Measurements from ENCODE around the gene SMIM34.
"Not testable (repeated sequence)": the region's sequence is repeated elsewhere in the genome, so short reads cannot be mapped to it uniquely, and the experiment has no call there.

The SMIM34 gene, protein sequence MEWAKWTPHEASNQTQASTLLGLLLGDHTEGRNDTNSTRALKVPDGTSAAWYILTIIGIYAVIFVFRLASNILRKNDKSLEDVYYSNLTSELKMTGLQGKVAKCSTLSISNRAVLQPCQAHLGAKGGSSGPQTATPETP

DNA sequence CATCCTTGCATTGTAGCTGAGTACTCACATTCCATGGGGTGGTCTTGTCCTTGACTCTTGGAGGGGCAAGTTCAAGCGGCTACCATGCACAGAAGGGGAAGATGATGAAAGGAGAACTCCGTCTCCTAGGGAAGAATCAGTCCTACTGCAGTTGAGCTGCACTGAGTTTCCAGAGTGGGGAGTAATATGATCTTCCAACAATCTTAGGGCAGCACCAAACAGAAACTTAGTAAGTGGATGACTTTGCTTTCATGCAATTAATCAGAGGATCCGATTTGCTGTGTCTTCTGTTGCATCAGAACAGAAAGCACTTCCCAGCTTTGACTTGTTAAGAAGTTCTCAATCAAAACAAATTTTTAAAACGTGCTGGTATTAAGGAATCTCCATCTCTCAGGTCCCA is at the start of gene SMIM34:
Gene SMIM34, minus strand, starts transcription at position 147 of the 400 bp plus-strand sequence. Its CDS starts 112 bp downstream, at position 35.
- not testable (repeated sequence) for DNase-seq (ENCODE audit: low read depth in 2 of 2)

DNA sequence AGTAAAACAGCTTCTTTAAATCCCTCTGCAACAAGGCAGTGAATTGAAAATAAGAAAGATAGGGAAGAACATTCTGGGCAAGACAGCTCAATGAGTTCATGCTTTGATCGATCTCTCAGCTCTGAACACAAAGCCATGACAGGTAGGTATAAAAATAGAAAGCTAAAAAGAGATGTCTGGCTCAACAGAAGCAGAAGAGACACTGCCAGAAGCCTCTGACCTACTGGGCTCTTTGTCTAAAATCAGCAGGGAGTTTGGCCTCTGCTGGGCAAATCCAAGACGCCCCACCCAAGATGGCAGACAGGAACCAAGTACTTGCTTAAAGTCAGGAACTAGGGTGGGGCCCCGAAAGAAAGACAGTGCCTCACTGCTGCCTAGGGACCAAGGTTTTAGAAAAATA is 43.6 kb upstream of the SMIM34 start:
- not testable (repeated sequence) for DNase-seq (ENCODE audit: low read depth in 2 of 2)

DNA sequence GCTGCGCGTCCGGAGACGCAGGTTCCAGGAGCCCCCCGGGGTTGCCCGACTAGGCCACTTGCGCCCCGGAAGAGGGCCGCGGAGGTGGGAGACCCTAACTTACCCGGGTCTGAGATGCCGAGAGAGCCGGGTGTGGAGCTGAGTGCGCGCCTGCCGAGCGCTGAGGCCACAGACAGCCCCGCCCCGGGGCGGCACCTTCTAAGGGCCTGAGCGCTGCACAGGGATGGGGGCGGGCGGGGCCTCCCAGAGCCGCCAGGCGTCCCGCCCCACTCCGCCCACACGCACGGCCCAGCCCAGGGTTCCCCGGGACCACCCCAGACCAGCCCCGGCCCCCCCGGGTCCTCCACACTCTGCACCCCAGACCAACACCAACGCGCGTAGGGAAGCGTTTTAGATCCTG is 35.7 kb upstream of the SMIM34 start:
- not testable (repeated sequence) for DNase-seq (ENCODE audit: low read depth in 2 of 2)

DNA sequence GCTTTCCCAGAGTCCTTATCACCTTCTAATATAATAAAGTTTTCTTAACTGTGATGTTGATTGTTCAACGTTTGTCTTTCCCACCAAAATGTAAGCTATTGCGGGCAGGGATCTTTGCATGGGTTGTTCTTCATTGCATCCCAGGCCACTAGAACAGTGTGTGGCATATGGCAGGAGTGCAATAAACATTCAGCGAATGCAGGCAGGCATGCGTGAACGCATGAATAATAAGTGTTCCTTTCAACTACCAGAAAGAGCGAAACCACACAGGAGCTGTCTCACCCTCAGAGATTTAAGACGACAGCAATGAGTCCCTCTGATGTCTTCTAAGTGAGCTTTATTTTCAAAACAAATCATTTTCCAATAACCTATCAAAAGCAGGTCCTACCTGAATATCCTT is 34.5 kb upstream of the SMIM34 start:
- DNase-seq (ENCODE audit: low read depth in 2 of 2): not testable (repeated sequence)

DNA sequence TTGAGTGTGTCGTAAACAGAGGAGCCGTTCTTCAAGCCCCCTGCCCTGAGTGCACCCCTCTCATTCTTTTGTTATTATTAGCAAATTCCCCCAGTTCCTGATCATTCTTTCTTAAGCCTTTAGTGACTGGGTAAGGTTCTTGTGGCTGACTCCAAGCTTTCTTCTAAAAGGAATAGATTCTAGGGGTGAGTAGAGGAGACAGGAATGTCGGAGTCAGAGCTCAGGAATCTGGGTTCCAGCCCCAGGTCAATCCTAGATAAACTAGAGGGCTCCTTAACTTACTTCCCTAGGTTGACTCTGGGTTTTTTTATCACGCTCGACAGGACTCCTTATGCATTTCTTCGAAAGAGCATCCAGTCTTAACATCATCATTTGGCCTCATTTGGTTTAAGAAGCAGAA is 32.4 kb upstream of the SMIM34 start:
- DNase-seq (ENCODE audit: low read depth in 2 of 2): not testable (repeated sequence)

DNA sequence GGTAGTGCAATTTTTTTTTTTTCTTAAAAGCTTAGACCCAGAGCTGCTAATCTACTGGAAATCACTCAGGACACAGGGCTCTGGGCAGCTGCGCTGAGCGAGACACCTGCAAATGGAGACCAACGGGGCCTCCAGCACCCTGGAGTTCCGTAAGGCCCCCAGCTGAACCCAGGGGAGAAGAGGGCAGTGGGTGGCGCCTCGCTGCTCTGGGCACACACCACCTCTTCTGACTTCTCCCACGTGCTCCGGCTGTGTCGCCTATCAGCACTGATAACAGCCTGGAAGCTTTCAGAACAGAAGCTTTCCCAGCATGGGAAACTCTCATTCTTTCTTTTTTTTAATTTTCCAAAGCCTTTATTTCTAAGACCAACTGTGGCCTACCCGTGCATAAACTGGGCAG is 31.9 kb upstream of the SMIM34 start:
- not testable (repeated sequence) for DNase-seq (ENCODE audit: low read depth in 2 of 2)

DNA sequence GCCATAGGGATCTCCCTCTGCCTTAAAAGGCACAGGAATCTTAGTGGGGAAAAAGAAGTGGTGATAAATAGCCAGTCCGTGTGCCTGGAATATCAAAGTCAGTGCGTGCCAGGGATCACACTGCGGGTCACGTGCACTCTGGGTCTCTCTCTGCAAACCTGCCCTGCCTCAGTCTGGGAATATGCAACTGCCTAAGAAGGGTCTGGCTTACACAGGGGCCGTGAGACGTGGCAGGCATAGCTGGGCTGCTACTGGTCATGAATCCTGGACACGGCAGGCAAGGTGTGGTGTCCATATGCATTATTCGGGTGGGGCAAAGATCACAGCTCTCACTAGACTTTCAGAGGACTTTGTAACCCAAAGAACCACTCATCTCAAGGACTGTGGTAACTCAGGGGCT is 23.3 kb upstream of the SMIM34 start:
- DNase-seq (ENCODE audit: low read depth in 2 of 2): not testable (repeated sequence)

DNA sequence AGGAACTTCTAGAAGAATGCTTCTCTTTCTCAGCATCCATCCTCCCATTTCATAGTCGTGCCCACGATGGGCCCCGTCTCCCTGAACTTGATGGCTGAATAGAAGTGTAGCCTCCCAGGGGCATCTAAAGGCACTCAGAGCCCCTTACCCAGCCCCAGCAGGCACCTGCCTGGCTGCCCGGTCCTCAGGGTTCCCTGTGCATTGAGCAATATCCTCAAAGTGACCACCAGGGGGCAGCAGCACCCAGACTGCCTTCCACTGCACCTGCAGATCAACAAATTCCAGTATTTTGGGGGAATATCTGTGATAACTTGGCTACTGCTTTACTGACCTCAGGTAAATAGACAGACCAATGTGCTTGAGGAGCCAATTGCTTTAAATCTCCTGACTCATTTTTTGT is 19.7 kb upstream of the SMIM34 start:
- not testable (repeated sequence) for DNase-seq (ENCODE audit: low read depth in 2 of 2)

DNA sequence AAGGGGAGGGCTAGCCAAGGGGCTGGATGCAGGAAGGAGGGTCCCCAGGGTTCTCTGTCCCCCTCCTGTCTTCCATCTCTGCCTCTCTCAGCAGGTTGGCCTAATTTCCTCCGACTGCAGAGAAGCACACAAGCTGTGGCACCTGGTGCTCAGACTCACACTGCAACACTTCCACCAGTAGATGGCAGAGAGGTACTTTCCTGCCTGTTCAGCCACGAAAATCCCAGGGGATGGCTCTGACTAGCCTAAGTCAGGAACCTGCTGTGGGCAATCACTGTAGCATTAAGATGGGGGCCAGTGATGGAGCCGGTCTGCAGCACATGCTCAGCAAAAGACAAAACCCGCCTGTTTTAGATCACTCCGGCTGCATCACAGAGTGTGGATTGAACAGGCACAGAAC is 6.0 kb upstream of the SMIM34 start:
- DNase-seq (ENCODE audit: low read depth in 2 of 2): not testable (repeated sequence)

DNA sequence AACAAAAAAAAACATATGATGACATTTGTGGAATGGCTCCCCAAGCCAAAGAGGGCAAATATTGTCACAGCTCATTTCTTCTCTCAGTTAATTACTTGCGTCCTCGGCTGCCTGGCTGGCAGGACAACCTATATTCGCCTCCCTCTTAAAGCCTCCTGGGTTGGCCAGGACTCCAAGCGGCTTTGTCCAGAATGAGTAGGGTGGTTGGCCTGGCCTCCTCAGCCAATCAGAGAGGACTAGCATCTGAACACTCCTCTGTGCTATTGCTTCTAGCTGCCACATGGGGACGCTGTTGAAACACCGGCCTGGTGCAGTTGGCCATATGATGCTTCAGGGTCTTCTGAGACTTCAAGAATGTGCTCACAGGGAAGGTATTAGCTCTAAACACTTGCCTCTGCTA is 4.7 kb upstream of the SMIM34 start:
- DNase-seq (ENCODE audit: low read depth in 2 of 2): not testable (repeated sequence)

DNA sequence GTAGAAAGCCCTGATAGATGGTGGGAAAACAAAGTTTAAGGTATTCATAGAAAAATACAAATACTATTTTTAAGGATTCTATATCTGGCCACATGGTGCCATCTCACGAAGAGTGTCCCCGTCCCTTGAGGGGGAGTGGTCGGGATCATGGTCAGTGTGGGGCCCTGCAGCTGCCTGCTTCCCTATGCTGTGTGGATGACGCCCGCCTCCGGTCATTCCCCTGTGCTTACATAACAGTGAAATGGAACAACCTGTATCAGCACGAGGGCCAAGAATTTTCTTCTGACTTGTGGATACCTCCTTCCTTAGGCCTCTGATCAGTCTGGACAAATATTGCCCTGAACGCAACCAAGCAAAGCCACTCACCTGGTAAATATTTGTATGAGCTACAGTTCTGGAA is 3.6 kb upstream of the SMIM34 start:
- not testable (repeated sequence) for DNase-seq (ENCODE audit: low read depth in 2 of 2)

DNA sequence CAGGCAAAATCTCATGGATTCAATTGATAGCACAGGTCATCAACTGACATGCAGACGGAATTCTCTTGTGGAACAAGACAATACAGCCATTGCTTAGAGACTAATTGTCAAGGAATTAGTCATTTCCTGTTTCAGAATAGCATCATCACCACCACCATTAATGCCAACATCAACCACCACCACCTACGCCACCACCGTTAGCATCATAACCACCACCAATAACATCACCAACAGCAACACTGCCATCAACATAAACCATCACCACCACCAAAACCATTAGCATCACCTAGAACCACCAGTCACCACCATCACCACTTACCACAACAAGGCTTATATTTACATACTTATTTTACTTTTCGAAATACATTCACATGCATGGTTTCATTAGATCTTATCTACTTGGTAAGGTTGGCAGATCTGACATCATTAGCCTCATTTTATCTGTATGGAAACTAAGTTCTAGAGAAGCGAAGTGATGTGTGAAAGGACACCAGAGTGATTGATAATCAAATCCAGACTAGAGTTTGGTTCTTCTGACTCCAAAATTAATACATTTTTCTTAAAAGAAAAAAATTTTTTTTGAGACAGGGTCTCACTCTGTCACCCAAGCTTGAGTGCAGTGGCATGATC is 6.2 kb downstream of the SMIM34 start:
- DNase-seq (ENCODE audit: low read depth in 2 of 2): not testable (repeated sequence)

DNA sequence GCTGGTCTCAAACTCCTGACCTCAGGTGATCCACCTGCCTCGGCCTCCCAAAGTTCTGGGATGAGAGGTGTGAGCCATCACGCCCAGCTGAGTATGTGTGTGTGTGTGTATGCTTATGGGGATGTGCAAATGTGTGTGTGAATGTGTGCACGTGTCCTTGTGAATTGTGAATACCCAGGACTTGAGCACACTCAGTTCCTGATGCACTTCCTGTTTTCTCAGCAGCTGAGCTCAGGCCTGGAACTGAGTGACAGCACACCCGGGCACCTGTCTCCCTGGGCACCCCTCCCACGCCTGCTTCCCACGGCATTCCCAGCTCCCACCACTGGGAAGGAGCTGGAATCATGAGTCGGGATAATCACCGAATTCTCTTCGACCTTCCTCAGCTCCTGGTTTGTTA is 16.5 kb downstream of the SMIM34 start:
- not testable (repeated sequence) for DNase-seq (ENCODE audit: low read depth in 2 of 2)

DNA sequence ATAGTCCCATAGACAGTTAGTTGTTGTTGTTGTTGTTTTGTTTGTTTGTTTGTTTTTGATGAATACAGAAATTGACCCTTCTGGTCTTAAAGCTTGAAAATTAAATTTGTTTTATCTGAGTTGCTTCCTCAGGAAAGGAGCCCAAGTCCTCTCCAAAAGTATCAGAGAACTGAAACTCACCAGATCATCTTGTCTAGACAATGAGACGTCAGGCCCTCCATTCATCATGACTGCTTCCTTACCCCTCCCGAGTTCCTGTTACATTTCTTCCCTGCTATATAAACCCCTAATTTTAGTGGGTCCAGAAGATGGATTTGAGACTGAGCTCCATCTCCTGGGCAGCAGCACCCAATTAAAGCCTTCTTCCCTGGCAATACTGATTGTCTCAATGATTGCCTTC is 17.1 kb downstream of the SMIM34 start:
- DNase-seq (ENCODE audit: low read depth in 2 of 2): not testable (repeated sequence)

DNA sequence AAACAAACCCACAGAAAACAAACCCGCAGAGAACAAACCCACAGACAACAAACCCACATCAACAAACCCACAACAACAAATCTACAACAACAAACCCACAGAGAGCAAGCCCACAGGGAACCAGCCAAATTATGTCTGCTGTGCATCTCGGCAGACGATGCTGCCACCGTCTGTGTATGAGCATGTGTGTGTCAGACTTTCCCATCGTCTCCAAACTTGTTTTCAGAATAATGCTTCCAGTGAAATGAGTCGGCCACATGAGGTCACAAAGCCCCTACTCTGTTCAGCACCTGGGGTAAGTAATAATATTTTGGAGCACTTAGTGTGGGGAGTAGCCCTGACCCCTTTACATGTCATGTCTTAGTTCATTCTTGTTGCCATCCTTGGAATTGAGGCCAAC is 17.6 kb downstream of the SMIM34 start:
- not testable (repeated sequence) for DNase-seq (ENCODE audit: low read depth in 2 of 2)

DNA sequence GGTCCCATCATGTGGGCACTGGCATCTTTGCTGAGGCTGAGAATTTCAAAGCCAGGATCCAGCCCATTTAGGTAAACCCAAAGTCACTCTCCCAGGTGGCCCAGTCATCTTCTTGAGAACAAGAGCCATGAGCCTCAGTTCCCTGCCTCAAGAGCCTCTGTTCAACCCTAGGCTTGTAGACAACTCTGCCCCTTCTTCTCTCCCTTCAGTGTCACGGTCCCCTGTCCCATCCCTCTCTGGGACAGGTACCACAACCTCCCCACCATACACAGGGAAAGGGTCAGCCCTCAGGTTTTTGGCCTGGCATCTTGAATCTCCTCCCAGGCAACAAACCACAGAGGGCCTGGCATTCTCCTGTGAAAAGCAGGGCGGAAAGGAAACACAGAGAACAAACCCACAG is 18.1 kb downstream of the SMIM34 start:
- not testable (repeated sequence) for DNase-seq (ENCODE audit: low read depth in 2 of 2)

DNA sequence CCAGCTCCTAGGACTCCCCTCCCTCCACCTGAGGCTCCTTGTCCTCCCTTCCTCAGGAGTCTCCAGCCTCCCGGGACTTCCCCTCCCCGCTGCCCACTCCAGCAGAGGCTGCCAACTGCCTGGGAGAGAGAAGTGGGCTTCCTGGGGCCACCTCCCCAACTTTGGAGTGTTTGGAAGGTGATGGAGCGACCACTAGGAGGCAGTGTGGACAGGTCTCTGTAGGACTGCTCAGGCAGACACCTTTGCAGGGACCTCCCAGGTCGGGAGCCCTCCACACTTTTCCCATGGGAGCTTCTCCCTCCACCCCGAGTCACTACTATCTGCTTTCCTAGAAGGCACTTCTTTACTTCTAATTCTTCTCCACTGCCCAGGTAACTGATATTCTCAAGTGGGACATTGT is 19.0 kb downstream of the SMIM34 start:
- DNase-seq (ENCODE audit: low read depth in 2 of 2): not testable (repeated sequence)

DNA sequence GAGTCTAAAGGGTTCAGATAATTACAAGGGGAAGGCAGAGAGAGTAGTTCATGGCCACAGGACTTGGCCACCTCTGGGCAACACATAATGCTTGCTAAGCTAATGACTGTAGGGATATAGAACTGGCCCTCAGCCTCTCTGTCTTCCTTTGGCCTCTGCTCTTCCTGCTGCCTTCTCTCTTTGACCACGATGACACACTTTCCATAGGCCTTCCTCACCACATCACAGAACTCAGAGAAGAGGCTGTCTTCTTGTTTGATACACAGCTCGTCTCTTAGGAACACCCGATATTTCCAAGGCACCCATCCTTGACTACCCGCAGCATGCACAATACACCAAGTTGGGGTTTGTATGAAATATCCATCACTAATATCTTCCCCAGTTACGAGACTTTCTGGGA is 23.2 kb downstream of the SMIM34 start:
- DNase-seq (ENCODE audit: low read depth in 2 of 2): not testable (repeated sequence)

DNA sequence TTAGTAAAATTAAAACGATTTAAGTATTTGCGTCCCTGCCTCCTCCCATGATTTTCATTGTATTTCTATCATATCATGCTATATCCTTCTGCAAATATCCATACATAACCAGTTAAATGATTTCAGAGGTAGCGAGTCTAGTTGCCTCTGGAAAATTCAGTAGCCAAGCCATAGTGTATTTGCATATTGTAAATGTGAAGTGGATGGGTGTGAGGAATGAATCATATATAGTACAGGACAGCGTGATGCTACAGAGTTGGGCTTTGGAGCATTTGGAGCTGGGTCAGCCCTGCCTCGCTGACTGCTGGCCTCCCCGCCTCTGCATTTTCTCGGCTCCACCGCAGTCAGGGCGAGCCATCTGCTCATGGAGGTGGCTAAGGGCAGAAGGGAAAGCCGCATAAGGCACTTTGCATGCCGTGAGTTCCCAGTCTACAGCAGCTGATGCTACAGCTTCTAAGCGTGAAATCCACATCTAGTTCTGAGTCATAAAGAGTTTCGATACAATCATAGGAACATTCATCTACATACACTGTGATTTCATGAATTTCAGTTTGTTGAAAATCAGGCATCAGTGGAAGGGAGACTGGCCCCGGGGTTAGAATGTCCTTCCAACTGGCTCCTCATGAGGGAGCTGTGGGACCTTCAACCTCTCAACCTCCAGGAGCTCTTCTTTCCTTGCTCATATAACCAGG is 39.9 kb downstream of the SMIM34 start:
- DNase-seq (ENCODE audit: low read depth in 2 of 2): not testable (repeated sequence)

DNA sequence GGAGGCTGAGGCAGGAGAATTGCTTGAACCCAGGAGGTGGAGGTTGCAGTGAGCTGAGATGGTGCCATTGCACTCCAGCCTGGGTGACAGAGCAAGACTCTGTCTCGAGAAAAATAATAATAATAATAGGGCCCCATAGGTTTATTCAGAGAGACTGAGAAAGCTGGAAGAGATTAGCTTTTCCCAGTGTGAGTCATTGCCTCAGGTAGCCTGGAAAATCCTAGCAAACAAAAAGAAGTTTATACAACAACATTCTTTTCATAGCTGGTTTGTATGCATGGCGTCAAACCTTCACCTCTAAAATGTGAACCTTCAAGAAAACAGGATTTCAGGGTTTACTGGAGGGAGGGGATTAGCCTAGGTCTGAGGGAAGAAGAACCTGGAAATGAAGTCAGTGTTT is 40.6 kb downstream of the SMIM34 start:
- DNase-seq (ENCODE audit: low read depth in 2 of 2): not testable (repeated sequence)

DNA sequence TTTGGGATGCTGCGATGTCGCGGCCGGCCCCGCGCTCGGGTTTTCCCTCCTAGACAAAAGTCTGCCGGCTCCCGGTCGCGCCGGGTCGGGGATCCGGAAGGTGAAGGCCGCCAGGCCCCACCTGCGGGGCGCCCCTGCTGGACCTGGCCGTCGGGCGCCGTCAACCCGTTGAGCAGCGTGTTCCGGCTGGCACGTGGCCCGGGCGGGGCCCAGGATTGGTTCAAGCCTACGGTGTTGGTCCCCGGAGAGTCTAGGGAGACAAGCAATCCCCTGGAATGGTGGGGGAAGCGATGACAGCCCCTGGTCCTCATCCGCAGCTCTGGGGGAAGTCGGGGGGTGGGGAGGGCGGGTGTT is 48.2 kb downstream of the SMIM34 start:
- DNase-seq (ENCODE audit: low read depth in 2 of 2): not testable (repeated sequence)

DNA sequence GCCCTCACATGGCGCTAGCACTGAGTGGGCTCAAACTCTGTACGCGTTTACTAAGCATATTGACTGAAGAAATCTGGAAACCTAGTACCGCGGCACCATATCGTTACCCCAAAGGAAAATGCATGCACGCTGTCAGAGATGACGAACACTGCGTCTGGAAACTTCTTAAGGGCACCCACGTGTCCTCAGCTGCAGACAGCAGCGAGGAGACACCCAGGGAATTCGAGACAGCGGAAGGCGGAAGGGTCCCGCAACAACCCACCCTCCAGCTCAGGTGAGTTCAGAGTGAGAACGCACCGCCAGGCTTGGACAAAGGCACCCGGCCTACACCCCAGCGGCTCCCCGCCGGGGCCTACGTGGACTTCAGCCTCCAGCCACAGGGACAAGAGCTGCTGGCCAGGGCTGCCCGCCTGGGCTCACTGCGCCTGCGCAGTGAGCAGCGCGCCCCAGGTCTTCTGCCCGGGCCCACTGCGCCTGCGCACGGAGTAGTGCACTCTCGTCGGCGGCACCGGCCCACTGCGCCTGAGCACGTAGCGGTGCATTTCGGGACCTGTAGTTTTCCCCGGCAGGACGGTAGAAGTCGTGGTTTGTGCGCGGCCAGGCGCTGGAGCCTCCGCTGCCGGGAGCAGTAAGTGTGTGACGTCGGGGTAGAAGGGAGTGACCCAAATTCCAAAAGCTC is 48.7 kb downstream of the SMIM34 start, which contains the start of gene SMIM11:
Gene SMIM11, plus strand, starts transcription at position 568 of the 679 bp plus-strand sequence. CDS start 3,998 bp downstream, outside the sequence.
- DNase-seq (ENCODE audit: low read depth in 2 of 2): not testable (repeated sequence)

Measured in stimulated activated CD8-positive, alpha-beta memory T cell treated with anti-CD3 and anti-CD28 coated beads, Interleukin-2, amount 100 ng/mL, for 48 hours (primary cell).